GM21367 (cell line): Measurements from ENCODE around the gene SLC16A7.

Experiments used
- ATAC-seq: cut with Tn5 transposase; IDR thresholded peaks from one replicate; pipeline ENCODE4 v1.9.1; 2021; ENCODE audit not compliant: unreplicated experiment

Gene SLC16A7

DNA sequence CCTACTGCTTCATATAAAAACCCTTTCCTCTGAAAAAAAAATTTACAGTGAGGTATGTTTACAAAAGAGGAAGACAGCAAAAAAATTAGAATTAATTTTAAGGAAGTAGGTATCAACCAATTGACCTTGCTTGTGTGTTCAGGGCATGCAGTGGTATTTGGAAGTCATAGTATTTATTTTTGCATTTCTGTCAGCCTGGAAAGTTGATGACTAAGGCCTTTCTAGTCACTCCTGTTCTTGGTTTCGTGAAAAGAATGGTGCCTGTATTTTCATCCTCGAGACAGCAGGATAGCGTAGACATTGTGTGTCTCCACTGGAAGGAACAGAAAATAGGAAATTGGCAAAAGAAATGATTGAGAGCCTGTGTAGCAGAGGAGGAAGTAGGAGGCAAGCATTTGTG is 24.5 kb downstream of the SLC16A7 start:
- ATAC-seq: peak; percentile 53

DNA sequence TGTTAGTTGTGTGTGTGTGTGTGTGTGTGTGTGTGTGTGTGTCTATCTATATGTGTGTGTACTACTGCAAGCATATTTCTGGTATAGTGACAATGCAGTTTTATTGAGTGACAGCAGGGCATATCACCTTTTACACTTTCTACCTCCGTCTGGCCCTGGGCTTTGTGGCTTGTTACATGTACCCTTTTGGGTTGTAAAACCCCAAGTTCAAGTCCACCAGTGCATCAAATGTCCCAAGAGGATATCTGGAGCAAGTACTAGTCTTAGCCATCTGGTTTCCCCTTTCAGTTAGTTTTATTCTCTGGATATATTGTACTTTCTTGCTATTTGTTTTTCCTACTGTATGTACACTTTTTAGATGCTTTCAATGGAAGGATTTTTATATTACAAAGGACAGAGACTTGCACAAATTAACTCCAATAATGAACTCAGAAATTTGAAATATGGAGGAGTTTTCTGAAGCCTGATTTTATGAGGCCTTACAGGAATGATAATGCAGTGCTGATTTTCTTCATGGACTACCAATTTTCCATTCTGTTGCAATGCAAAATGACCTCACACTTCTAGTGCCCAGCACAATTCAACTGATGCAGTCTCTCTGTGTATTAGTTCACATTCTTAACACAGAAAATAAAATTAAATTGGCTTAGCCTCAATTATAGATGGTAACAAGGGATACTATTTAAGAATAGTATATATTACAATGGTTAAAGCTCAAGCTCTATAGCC is 29.1 kb downstream of the SLC16A7 start:
- no peak for ATAC-seq

DNA sequence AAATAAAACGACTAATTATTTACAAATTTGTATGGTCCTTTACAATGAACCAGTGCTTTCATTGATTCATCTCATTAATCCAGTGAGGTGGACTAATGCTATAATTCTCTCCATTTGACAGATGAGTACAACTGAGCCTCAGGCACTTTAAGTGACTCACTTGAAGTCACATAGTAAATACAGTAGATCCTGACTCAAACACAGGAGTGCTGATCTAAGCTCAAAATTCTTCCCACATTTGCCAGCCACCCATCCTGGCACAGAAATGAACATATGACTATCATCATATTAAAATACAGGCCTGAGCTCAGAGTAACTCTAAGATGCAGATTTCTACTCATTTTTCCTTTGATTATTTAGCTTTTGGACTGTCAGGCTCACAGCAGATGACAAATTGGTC is 30.6 kb downstream of the SLC16A7 start:
- ATAC-seq: no peak

DNA sequence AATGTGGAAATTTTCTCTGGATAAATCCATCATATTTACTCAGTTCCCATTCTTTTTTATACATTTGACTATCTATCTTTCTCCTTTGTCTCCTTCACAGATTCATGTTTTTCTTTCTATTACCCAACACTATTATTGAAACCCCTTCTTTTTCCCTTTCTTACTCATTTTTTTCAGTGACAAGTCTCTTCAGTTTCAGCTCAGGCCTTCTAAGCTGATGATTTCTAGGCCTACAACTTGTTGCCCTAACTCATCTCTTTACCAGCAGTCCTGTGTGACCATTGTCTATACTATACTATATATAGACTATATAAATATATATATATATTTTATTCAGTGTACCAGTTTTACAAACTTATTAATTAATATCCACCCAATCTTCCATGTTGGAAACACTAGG is 31.8 kb downstream of the SLC16A7 start:
- ATAC-seq: no peak

DNA sequence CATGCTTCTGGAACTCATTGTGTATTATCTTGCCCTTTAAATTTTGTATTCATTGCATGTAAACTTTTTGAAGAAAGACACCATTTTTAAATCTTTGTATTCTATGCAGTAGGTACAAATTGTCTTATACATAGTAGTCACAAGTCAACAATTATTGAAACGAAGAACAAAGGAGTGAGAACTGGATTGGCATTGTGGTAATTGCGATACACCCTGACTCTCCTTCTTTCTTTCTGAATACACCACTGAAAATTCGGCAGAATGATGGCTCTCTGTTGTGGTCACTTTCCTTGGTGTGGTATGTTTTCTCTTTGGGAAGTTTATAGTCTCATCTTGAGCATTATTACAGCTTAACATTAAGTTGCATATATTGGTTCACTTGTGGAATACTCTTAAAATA is 34.1 kb downstream of the SLC16A7 start:
- no peak for ATAC-seq

DNA sequence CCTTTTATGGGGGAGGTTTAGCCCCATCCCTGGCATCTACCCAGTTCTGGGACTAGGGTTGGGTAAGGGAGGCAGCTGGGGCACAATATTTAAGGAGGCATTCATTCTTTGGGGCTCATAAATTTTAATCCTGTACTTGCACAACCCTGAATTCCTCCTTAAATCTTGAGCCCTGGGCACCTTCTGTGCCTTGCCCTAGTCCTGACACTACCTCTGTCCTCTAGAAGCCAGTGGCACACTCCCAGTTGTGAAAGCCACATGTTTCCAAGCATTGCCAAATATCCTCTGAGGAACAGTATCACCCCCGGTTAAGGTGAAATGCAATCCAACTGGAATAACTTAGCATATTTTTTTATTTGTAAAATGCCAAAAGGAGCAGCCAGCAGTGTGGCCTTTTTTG is 36.6 kb downstream of the SLC16A7 start:
- ATAC-seq: no peak

DNA sequence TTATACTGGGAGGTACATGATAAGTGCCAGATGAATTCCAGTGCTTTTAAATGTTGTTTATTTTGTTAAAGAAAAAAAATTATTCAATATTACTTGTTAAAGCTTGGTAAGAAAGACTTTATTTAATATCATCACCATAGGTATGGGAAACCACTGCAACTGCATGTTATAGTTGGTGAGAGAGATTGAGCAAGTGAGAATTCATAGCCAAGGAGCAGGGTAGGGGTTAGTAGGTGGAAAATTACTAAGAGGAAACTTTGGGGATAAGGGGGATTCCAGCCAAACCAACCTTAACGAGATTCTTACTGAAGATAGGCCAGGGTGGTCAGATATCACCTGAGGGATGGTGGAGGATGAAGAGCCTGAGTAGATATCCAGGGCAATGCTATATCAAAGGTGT is 38.4 kb downstream of the SLC16A7 start:
- ATAC-seq: no peak

DNA sequence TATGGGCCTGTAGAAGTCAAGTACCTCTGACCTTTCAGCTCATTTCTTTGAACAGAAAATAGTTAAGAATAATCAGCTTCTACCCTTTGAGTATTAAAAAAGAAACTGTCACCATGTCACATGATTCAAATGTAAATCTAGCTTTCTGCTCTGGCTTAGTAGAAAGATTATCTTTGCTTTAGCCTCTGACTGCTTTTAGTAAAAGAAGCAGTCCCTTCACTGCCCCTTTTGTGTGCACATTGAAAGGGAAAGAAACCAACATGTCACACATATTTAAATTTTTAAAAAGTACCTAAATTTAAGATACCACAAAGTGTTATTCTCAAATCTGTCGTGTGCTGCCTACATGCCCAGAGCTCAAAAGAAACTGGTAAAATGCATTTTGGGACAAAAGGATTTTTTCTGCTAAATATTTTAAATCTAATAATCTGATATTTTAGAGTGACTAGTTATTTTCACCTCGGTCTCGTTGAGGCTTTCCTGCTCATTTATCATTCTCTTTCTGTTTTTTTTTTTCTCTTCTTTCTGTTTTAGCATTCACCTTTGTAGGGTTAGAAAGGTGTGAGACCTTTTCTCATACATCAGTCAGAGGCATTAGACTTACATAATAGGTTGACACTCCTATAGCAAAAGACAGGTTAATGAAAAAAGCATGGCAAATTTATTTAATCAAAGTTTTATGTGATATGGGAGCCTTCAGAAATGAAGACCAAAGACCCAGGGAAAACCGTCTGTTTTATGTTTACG is 41.3 kb downstream of the SLC16A7 start:
- ATAC-seq: no peak

DNA sequence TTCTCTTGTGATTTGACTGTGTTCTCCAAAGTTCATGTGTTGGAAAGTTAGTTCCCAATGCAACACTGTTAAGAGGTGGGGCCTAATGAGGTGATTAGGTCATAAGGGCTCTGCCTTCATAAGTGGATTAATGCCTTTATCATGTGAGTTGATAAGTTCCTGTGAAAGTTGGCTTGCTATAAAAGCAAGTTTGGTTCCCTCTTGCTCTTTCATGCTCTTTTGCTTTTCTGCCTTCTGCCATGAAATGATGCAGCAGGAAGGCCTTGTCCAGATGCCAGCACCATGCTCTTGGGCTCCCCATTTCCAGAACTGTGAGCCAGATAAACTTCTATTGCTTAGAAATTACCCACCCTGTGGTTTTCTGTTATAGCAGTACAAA is 41.9 kb downstream of the SLC16A7 start:
- no peak for ATAC-seq

DNA sequence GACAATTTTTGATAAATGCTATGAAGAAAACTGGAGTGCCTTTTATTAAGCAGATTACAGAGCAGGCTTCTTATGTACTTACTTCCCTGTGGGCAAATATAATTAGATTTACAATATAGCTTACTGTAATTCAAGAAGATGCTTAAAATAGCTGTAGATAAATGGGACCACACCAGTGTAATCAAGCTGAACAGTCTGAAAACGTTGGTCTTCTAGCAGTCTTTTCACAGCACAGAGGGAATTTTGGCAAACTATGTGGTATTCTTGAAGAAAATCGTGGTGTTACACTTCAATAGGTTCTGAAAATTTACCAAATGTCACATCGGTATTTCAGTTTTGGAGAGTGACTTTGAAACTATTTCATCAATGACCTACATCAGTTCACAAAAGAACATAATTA is 47.7 kb downstream of the SLC16A7 start:
- ATAC-seq: no peak

DNA sequence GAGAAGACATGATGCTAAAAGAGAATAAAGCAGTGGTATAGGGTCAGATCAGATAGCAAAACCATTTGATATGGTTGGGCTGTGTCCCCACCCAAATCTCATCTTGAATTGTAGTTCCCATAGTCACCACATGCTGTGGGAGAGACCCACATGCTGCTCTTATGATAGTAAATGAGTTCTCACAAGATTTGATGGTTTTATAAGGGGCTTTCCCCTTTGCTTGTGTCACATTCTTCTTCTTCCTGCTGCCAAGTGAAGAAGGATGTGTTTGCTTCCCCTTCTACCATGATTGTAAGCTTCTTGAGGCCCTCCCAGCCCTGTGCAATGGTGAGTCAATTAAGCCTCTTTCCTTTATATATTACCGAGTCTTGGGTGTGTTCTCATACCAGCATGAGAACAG is 49.4 kb downstream of the SLC16A7 start:
- no peak for ATAC-seq

DNA sequence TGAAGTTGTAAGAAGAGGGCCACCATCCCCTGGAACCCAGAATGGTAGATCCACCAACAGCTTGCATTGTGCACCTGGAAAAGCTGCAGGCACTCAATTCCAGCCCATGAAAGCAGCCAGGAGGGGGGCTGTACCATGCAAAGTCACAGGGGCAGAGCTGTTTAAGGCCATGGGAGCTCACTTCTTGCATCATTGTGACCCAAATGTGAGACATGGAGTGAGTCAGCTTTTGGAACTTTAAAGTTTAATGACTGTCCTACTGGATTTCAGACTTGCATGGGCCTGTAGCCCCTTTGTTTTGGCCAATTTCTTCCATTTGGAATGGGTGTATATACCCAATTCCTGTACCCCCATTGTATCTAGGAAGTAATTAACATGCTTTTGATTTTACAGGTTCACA is 50.8 kb downstream of the SLC16A7 start:
- no peak for ATAC-seq

DNA sequence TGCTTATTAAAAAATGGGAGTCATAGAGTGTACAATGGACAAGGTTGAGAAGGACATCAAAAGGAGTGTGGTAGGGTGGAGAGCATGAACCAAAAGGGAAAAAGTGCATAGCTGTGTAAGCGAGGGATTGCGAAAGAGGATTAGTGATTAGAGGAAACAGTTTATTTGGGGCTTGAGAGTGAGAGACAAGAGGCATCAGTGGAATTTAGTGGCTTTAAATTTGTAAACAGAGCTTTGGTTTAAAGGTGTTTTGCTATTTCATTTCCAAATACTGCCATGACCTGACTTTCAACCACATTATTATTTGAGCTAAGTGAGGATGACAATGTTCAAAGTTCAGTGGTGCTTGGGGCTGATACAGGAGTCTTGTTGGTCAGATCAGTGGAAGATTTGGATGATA is 53.4 kb downstream of the SLC16A7 start:
- no peak for ATAC-seq

DNA sequence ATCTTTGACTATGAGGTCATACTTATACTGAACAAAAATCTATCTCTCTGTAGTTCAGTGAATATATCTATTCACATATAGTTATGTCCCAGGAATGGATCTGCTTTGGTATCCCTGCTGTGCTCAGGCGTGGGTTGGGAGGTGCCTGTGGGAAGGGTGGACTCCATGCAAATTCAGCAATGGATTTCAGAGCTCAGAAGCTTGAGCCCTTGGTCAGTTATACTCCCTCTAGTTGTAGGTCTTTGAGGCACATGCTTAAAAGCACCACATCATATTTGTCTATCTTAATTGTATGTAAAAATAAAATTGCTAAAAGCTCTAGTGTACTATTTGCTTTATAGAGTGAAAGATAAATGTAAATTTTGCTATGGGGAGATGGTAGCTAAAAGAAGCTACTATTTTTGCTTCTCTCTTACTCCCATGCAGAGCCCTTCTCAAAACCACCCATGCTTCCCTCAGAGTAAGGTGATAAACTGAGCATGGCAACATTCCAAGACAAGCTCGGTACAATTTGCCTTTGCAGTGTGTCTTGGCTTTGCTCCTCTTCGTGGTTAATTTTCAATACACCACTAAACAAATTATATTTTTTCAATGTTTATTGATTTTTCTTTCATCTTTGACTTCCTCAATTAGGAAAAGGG is 54.9 kb downstream of the SLC16A7 start:
- no peak for ATAC-seq

DNA sequence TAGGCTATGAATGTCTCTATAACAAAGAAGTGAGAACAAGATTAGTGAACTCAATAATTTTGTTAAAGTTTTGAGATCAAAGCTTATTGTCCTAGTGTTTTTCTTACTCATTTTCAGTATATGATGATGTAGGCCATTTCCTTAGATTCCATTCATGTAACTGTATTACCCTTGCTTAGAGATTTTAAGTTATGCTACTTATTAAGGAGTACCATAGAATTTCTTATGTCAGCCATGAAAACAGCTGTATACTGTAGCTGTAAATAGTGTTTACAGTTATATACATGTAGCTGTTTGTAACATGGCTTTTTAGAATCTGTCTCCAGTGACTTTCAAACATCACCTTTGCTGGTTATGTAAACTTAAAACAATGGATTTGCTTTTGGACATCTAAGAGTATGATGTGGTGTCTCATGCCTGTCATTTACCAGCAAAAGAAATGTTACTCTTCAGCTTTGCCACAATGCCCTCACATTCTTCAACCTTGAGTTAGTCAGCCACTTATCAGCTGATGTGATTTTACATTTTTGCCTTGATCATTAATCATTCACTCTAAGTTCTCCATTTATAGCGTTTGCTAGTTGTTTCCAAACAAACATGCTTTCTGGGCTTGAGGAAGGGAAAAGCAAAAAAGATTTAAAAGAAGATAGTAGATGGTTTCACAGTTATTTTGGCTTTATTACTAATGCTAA is 55.5 kb downstream of the SLC16A7 start:
- ATAC-seq: no peak

DNA sequence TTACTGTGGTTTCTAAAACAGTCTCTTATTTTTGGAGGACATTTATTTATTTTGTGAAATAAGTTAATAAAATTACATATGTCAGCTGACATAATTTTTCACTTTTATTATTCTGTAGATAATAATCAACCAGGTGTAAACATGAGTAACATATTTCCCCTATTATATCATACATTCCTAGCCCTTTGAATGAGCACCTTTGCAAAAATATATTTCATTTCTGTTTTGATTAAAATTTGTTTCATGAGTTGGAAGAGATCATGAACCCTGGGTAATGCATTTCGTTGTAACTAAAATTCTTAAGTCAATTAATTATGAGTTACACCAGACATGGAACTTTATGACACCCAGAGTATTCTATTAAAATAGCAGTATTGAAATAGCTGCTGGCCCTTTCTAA is 56.3 kb downstream of the SLC16A7 start:
- no peak for ATAC-seq

DNA sequence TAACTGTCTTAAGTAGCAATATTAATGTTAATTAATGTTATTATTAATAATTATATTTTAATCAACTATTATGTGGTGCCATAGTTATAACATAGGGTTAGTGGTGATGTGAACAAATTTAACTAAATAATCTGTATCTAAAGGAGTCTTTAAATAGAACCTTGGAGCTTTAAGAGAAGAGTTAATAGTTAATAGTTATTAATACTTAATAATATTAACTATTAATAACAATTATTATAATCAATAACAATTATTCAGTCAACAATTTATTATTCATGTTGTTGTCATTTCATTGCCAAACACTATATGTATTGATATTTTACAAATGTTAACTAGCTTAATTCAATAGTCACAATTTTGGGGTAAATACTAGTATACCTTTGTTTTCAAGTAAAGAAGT is 58.2 kb downstream of the SLC16A7 start:
- ATAC-seq: no peak

DNA sequence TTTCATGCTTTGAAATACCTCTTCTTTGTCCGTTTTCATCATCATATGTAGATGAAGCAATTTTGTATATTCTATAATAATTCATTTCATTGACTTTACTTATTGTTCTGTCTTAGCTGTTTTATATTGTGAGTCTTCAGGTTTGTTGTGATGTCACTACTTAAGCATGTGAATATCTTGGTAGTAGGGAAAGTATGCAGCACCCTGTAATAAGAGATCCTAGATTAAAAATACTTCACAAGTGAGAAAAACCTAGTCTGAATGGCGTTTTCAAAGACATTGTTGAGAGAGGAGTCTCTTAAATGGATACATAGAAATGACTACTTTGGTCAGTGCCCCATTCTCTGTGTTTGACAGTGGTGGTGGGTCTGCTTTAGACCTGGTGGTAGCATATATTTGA is 61.4 kb downstream of the SLC16A7 start:
- ATAC-seq: no peak

DNA sequence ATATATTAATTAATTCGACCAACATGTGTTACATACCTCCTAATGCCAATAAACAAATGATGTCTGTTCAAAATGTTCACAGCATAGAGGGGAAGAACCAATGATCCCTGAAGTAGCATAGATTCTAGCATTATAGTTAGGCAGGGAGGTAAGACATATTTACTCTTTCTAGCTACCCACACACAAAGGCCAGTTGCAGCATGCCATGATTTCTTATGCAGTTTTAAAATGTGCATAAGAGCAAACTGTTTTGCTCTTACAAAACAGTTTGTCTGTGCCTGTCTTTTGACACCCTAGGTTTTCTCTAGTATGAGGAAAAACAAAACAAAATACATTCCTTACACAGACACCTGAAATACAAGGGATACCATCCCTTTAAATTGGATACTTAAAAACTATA is 61.9 kb downstream of the SLC16A7 start:
- ATAC-seq: no peak

DNA sequence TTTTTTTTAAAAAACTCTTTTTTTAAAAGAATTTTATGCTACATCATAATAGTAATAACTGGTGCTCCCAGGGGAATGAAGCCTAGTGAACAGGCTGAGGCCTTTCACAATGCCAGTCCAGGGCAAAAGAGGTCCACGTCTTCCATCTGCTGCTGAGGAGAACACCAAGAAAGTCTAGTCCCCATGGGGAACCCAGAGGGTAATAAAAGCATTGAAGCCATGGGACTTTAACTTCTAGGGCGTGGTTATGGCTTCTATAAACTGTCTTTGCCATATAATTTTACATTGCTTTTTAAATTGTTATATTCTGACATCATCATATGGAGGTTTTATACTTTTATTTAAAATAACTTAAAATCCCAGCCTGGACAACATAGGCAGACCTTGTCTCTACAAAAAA is 64.3 kb downstream of the SLC16A7 start:
- no peak for ATAC-seq

DNA sequence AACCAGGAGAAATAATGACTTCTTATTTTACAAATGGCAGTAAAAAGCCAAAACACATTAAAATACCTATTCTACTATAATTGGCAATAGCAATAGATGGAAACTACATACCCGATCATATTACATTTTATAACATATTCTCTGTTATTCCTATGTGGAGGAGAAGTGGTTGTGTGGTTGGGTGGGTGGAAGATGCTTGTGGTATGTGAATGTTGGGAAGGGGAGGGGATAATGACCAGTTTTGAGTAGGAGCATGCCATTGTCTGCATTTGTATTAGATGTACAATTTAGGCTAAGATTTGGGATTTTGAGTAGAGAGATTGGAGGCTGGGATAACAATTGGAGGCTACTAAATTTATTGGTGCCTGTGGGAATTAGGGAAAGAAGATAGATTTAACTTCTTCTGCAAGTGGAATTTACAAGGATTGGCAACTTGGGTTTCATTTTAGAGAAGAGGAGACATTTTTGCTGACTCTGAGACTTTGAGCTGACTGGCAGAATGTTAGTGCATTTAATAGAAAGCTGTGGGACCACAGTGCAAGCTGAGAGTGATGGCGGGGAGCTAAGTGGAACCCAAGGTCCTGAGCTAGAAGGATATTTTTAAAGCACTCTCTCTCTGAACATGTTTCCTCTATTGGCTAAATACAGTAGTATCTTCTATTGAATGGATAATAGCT is 65.2 kb downstream of the SLC16A7 start:
- no peak for ATAC-seq
